ENCODE results near the gene RNF220. TPM values are rescaled to one million over a fixed set of nuclear protein-coding genes. Genes with fewer than 3 reads are reported as not detected.

Gene RNF220
- total and polyA plus RNA-seq, 2 of the 13 experiments (the other 11 are each of a cell fraction or from before 2014, with no cell fraction given) = 48.2 to 72.1 TPM

GRCh38 chr1:44542420-44543063, 137.5 kb downstream of the RNF220 start:
- H3K27ac ChIP-seq (ENCODE audit: extremely low read length, insufficient read depth, low read length) = no peak overlapping the region
- no peaks in the 10 kb centered on the region for H3K4me1 ChIP-seq (ENCODE audit: insufficient read depth, low read length)
- ATAC-seq (no peak), DNase-seq (ENCODE audit: low spot score) (no peak), FAIRE-seq (no peak)
- in situ Hi-C loops (cut with HindIII; ENCODE audit: extremely low pct_ligation_motif_present, low pct_unique_long_range_greater_than_20kb) (no loop called here), intact Hi-C loops (cut with micrococcal nuclease; ENCODE audit: unreplicated experiment) (no loop called here)
- no peaks in the 10 kb centered on the region for H3K79me2 ChIP-seq (ENCODE audit: insufficient read depth, low read length)
- no peak overlapping the region for H2AFZ ChIP-seq (ENCODE audit: low read length)
- peaks cover 0 to 6% of the 10 kb centered on the region in 2 experiments; a peak in 2 of 5 replicates for H3K27me3 ChIP-seq (ENCODE audit: control insufficient read depth in 1 of 2, insufficient read depth in 2 of 2, low read length in 2 of 2)
- 73% methylated on average over 8 of the region's 14 CpGs for WGBS (ENCODE audit: low lambda C conversion rate)
- H3K9me3 ChIP-seq (ENCODE audit: low read length) = no peaks in the 10 kb centered on the region
- H3K4me3 ChIP-seq (replicated peaks in 1 of 3; ENCODE audit: insufficient read depth in 1 of 3, low read depth in 2 of 3, low read length in 3 of 3) = no peak overlapping the region
- H4K20me1 ChIP-seq (ENCODE audit: insufficient read depth, low read length) = no peaks in the 10 kb centered on the region
- no TSS peak for BruUV-seq (replicated peaks)
- H3K4me2 ChIP-seq (ENCODE audit: low read depth, low read length) = no peak overlapping the region
- ChIA-PET CTCF (ENCODE audit: low intra/inter-chr PET ratio, low total read pairs) (no interaction called here), POLR2A (no interaction called here)
- H3K9ac ChIP-seq (ENCODE audit: insufficient read depth, low read depth, low read length) = no peak overlapping the region
- peaks cover 0 to 11% of the 10 kb centered on the region in 2 experiments; a peak in 3 of 5 replicates for H3K36me3 ChIP-seq (replicated peaks in 1 of 2; ENCODE audit: control insufficient read depth in 1 of 2, insufficient read depth in 2 of 2, low read length in 2 of 2)
- no peak for TF ChIP-seq ZNF451 (CRISPR knock-in tag; IDR thresholded peaks at IDR 0.05)
- no peak for TF ChIP-seq ETV6 (CRISPR knock-in tag; conservative IDR thresholded peaks at IDR 0.05)
- no peak for TF ChIP-seq SALL2 (CRISPR knock-in tag; IDR thresholded peaks at IDR 0.05)
- no peak for TF ChIP-seq RNF2 (conservative IDR thresholded peaks at IDR 0.05; ENCODE audit: low read depth)
- no peak for TF ChIP-seq ZNF816 (CRISPR knock-in tag; IDR thresholded peaks at IDR 0.05; ENCODE audit: borderline replicate concordance)
- TF ChIP-seq ZBTB39 (CRISPR knock-in tag; IDR thresholded peaks at IDR 0.05) = no peak
- no peak for TF ChIP-seq ZNF264 (CRISPR knock-in tag; IDR thresholded peaks at IDR 0.05)
- no peak for TF ChIP-seq ZNF569 (CRISPR knock-in tag; IDR thresholded peaks at IDR 0.05; ENCODE audit: borderline replicate concordance)
- no peak for TF ChIP-seq AHR (CRISPR knock-in tag; IDR thresholded peaks at IDR 0.05)
- TF ChIP-seq CSRNP1 (CRISPR knock-in tag; IDR thresholded peaks at IDR 0.05) = no peak
- TF ChIP-seq GATAD1 (CRISPR knock-in tag; IDR thresholded peaks at IDR 0.05) = no peak
- TF ChIP-seq ZNF337 (CRISPR knock-in tag; IDR thresholded peaks at IDR 0.05; ENCODE audit: borderline replicate concordance, low read depth) = no peak
- TF ChIP-seq MTA3 (CRISPR knock-in tag; IDR thresholded peaks at IDR 0.05) = no peak
- no peak for TF ChIP-seq ASH2L (IDR thresholded peaks at IDR 0.05; ENCODE audit: insufficient read length, low read depth, low read length)
- TF ChIP-seq SATB2 (CRISPR knock-in tag; IDR thresholded peaks at IDR 0.05) = no peak
- no peak for TF ChIP-seq PBX3 (CRISPR knock-in tag; IDR thresholded peaks at IDR 0.05; ENCODE audit: borderline replicate concordance)
